Urinary bladder (tissue), 4 donors: ENCODE results near the gene DPP10. TPM values are rescaled to one million over a fixed set of nuclear protein-coding genes. Genes with fewer than 3 reads are reported as not detected.

Experiments
- DNase-seq: peaks from one replicate; pipeline ENCODE4 v3.0.0-alpha.2; 2015; ENCODE audit errors: extremely low spot score
- H3K27ac ChIP-seq: one replicate; pipeline ENCODE4 v1.5.1; 2013; ENCODE audit warnings: low read depth, mild to moderate bottlenecking, moderate library complexity
- H3K36me3 ChIP-seq: one replicate; pipeline ENCODE4 v1.6.1; 2013; ENCODE audit warnings: mild to moderate bottlenecking, moderate library complexity; ENCODE audit not compliant: insufficient read depth
- H3K4me1 ChIP-seq: one replicate; pipeline ENCODE4 v1.6.1; 2013; ENCODE audit warnings: mild to moderate bottlenecking, moderate library complexity; ENCODE audit not compliant: insufficient read depth
- H3K4me3 ChIP-seq: one replicate; pipeline ENCODE4 v1.5.1; 2013; ENCODE audit warnings: low read depth, low read length
- WGBS: extraction: QIAGEN DNeasy Blood & Tissue Kit; methylation state at CpG from one replicate; pipeline ENCODE4 v1.1.7; 2013; 5-methylcytosine and 5-hydroxymethylcytosine counted together
- polyA plus RNA-seq: library from polyadenylated mRNA; stranded (reverse); fragments of 200-250 nt; gene quantifications from one replicate; pipeline ENCODE4 v1.2.3, GENCODE V29; 2013
- total RNA-seq: library from RNA; depleted of rRNA; stranded (reverse); fragments of >200 nt; gene quantifications from one replicate; pipeline ENCODE4 v1.2.3, GENCODE V29; 2014
- donor health status: healthy with polysubstance abuse.
- donor health status: healthy.

The DPP10 gene
- total and polyA plus RNA-seq, 2 donors, result 0.32 to 12.4 TPM

GRCh38 chr2:115529627-115530026, 1087.2 kb downstream of the DPP10 start:
- no peak for DNase-seq
- Histone ChIP-seq H3K4me3 (no peak overlapping the region), H3K4me1 (no peaks in the 10 kb centered on the region), H3K27ac (no peak overlapping the region), H3K36me3 (no peaks in the 10 kb centered on the region)

DNA sequence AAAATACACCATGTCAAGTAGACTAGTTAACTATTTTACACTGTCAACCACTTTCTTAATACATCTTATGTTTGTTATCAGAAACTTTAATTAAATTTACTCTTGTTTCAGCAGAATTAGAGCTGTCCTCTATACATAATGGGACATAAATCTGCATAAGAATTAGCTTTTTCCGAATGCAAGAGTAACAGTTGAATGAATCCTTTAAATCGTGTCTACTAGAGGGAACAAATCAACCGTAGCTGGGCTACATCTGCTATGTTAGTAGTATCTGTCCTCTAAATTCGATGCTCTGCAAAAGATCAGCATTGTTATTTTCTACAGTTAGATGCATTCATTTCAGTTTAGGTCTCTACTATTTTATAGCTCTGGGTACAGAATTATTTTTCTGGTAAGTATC, 1090.6 kb downstream of the DPP10 start:
- no peak for DNase-seq
- no peaks in the 10 kb centered on the region for H3K36me3 ChIP-seq
- no peak overlapping the region for H3K27ac ChIP-seq
- H3K4me3 ChIP-seq, result no peak overlapping the region
- H3K4me1 ChIP-seq, result no peaks in the 10 kb centered on the region
- WGBS, result 75% methylated on average over 4 of the region's 4 CpGs

DNA sequence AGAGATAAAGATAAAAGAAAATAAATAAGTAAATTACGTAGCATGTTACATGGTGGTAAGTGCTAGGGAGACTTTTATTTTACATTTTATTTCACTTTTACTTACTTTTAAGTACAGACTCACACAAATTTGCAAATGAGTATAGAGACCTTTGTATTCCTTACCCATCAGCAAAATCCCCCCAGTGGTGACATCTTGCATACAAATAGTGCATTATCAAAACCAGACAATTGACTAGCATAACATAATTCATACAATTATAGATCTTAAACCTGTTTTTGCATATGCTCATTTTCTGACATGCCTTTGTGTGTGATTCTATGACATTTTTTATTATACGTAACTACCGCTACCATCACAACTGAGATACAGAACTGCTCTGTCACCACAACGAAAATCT, 1099.4 kb downstream of the DPP10 start:
- Histone ChIP-seq H3K36me3 (no peaks in the 10 kb centered on the region), H3K4me3 (no peak overlapping the region), H3K4me1 (no peaks in the 10 kb centered on the region), H3K27ac (no peak overlapping the region)
- 86% methylated on average over 4 of the region's 4 CpGs for WGBS
- no peak for DNase-seq

DNA sequence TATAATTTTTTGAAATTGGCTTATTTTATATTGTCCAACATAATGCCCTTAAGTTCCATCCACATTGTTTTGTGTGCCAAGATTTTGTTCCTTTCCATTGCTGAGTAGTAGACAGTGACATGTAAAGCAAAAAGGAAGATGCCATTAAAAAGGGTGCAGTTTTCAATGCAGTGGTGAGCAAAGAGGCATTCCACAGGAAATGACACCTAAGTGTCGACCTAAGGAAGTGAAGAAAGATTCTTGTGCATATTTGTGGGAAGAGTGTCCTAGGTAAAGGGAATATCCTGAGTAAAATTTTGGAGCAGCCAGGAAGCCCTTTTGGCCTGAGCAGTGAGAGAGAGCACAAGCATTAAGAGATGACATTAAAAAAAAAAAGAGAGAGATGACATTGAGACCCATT, 1099.9 kb downstream of the DPP10 start:
- H3K27ac ChIP-seq, result no peak overlapping the region
- WGBS, result 67% methylated on average over 1 of the region's 1 CpG
- no peak for DNase-seq

GRCh38 chr2:115543024-115543423, 1100.6 kb downstream of the DPP10 start:
- Histone ChIP-seq H3K27ac (no peak overlapping the region), H3K4me3 (no peak overlapping the region), H3K36me3 (no peaks in the 10 kb centered on the region), H3K4me1 (no peaks in the 10 kb centered on the region)
- 76% methylated on average over 5 of the region's 5 CpGs for WGBS
- DNase-seq, result no peak

More for the DNA sequence above, 1099.9 kb downstream of the DPP10 start:
- H3K4me3 ChIP-seq, result no peak overlapping the region
- H3K4me1 ChIP-seq, result no peaks in the 10 kb centered on the region
- no peaks in the 10 kb centered on the region for H3K36me3 ChIP-seq

- Histone ChIP-seq H3K27ac (no peak overlapping the region), H3K36me3 (no peaks in the 10 kb centered on the region), H3K4me1 (no peaks in the 10 kb centered on the region), H3K4me3 (no peak overlapping the region)
- 91% methylated on average over 4 of the region's 4 CpGs for WGBS
- DNase-seq, result no peak
Observed at GRCh38 chr2:115543461-115543860, 1101.0 kb downstream of the DPP10 start.

DNA sequence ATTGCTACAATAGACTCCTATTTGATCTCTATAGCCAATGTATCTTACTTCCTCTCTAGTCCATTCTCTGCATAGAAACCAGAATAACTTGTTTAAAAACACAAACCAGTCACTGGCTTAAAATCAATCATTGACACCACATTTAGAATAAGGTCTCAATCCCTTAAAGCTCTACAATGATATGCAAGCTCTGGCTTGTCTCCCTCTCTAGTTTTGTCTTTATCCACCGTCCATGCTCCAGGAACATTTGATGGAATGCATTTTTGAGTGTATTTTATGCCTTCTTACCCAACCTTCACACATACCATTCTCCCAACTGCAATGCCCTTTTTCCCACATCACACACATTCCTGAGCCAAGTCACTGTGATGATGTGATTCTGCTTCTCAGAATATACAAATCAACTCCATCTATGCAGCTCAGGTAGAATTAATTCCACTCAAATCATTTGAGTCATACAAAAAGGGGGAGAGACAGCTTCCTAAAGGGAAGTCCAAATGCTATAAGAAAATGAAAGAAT, 1107.2 kb downstream of the DPP10 start:
- Histone ChIP-seq H3K4me3 (no peak overlapping the region), H3K27ac (no peak overlapping the region), H3K36me3 (no peaks in the 10 kb centered on the region), H3K4me1 (no peaks in the 10 kb centered on the region)
- no peak for DNase-seq
- WGBS, result 39% methylated on average over 1 of the region's 1 CpG

- H3K4me3 ChIP-seq, result no peak overlapping the region
- H3K27ac ChIP-seq, result no peak overlapping the region
- no peaks in the 10 kb centered on the region for H3K4me1 ChIP-seq
- H3K36me3 ChIP-seq, result no peaks in the 10 kb centered on the region
- 44% methylated on average over 2 of the region's 2 CpGs for WGBS
- DNase-seq, result no peak
Observed at GRCh38 chr2:115552726-115553125, 1110.3 kb downstream of the DPP10 start.

GRCh38 chr2:115554153-115554552, 1111.7 kb downstream of the DPP10 start:
- no peak overlapping the region for H3K27ac ChIP-seq
- no peak overlapping the region for H3K4me3 ChIP-seq
- no peaks in the 10 kb centered on the region for H3K36me3 ChIP-seq
- H3K4me1 ChIP-seq, result no peaks in the 10 kb centered on the region
- no peak for DNase-seq

DNA sequence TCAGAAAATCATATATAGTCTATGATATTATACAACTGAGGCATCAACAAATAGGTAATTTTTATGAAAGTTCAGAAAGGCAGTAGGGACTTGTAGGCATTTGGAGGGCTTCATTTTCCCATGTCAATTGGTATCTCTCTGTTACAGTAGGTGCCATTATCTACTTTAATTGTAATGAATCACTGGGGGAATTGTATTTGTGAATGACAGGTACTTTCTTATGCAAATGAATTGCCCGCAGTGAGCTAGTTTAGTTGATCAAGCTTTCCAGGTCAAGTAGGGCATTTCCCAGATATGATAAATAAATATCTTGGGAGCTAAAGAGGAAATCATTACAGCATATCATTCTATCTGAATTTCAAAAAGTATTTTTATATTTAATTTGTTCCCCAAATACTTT, 1116.3 kb downstream of the DPP10 start:
- 38% methylated on average over 1 of the region's 1 CpG for WGBS
- Histone ChIP-seq H3K4me3 (no peak overlapping the region), H3K4me1 (no peaks in the 10 kb centered on the region), H3K27ac (no peak overlapping the region), H3K36me3 (no peaks in the 10 kb centered on the region)
- no peak for DNase-seq

DNA sequence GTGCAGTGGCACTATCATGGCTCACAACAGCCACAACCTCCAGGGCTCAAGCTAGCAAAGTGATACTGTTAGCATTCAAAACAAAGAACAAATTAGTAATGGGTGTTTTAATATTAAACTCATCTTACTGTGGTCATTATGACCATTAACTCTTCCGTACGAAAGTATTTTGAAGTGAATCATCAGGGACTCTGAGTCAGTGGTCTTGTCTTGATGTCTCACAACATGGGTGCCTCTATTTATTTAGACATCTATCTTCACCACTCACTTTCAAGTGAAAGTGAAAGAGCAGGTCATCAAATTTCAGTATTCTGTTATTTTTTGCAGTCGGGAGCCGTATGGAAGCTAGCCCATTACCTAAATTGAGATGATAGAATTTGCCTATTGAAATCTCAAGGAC, 1118.2 kb downstream of the DPP10 start:
- WGBS, result 89% methylated on average over 4 of the region's 4 CpGs
- H3K4me3 ChIP-seq, result no peak overlapping the region
- no peaks in the 10 kb centered on the region for H3K36me3 ChIP-seq
- H3K4me1 ChIP-seq, result no peaks in the 10 kb centered on the region
- no peak for DNase-seq
- no peak overlapping the region for H3K27ac ChIP-seq

GRCh38 chr2:115568643-115569042, 1126.2 kb downstream of the DPP10 start:
- WGBS, result 81% methylated on average over 1 of the region's 1 CpG

GRCh38 chr2:115569547-115569946, 1127.1 kb downstream of the DPP10 start:
- Histone ChIP-seq H3K4me1 (no peaks in the 10 kb centered on the region), H3K36me3 (no peaks in the 10 kb centered on the region), H3K4me3 (no peak overlapping the region), H3K27ac (no peak overlapping the region)
- DNase-seq, result no peak
- WGBS, result 76% methylated on average over 2 of the region's 2 CpGs

More at GRCh38 chr2:115568643-115569042, 1126.2 kb downstream of the DPP10 start:
- DNase-seq, result no peak
- Histone ChIP-seq H3K4me1 (no peaks in the 10 kb centered on the region), H3K27ac (no peak overlapping the region), H3K36me3 (no peaks in the 10 kb centered on the region), H3K4me3 (no peak overlapping the region)

DNA sequence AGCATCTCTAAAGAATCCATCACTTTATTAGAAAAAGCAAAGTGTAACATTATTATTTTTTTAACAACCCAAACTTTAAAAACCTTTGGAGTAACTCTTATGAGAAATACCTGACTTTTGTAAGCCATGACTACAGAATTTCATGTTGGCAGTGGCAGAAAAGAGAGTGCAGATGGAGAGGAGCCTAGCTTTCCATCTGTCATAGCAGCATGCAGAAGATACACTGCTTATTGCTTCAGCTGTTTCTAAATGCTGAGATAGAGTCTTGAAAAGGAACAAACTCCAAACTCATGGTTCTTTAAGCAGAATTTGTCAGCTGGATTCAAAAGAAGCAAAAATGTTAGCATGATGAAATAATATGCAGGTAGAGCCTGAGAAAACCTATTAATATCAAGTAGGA, 1130.3 kb downstream of the DPP10 start:
- Histone ChIP-seq H3K4me3 (no peak overlapping the region), H3K4me1 (no peaks in the 10 kb centered on the region), H3K27ac (no peak overlapping the region), H3K36me3 (no peaks in the 10 kb centered on the region)
- DNase-seq, result no peak

GRCh38 chr2:115573756-115574155, 1131.3 kb downstream of the DPP10 start:
- DNase-seq, result no peak
- no peaks in the 10 kb centered on the region for H3K4me1 ChIP-seq
- H3K27ac ChIP-seq, result no peak overlapping the region
- WGBS, result 88% methylated on average over 4 of the region's 4 CpGs
- no peak overlapping the region for H3K4me3 ChIP-seq
- no peaks in the 10 kb centered on the region for H3K36me3 ChIP-seq
